ENCODE data around the gene ALDH7A1. TPM values are rescaled to one million over a fixed set of nuclear protein-coding genes. Genes with fewer than 3 reads are reported as not detected.

Gene ALDH7A1
- total RNA-seq, 1 donor from 2014 or later, result 90.6 TPM

DNA sequence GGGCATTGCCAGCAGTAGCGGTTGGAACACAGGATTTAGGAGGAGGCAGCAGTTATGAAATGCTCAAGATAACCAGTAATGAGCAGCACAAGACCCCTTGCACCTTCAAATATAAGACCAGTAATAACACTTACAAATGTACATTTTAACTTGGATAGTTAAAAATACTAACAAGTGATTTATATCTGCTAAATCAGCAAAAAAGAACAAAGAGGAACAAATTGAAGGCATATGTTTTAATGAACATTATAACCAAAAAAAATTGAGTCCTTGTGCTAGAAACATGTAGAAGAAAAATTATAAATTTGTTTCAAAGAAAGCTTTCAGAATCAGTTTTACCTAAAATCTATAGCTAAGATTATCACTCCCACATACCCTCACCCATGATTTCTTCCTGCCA is 52.0 kb downstream of the ALDH7A1 start:
- Mint-ChIP-seq H3K4me1 (ENCODE audit: low read depth, unreplicated experiment) (no peaks in the 10 kb centered on the region), H3K36me3 (ENCODE audit: low read depth, unreplicated experiment) (peaks cover 7% of the 10 kb centered on the region), H3K27ac (ENCODE audit: unreplicated experiment) (no peak overlapping the region), H3K9me3 (ENCODE audit: unreplicated experiment) (no peaks in the 10 kb centered on the region), H3K27me3 (ENCODE audit: low read depth, unreplicated experiment) (no peaks in the 10 kb centered on the region), H3K4me3 (ENCODE audit: unreplicated experiment) (no peak overlapping the region)
- peaks cover 3% of the 10 kb centered on the region for H3K4me1 ChIP-seq (ENCODE audit: insufficient read depth, low read length)
- H3K27ac ChIP-seq (ENCODE audit: low read depth, low read length), result no peak overlapping the region
- FAIRE-seq (no peak), DNase-seq (ENCODE audit: low read depth) (no peak)
- no peaks in the 10 kb centered on the region for H3K9me3 ChIP-seq (ENCODE audit: insufficient read depth, low read depth, low read length)
- no peaks in the 10 kb centered on the region for H3K79me2 ChIP-seq (ENCODE audit: insufficient read depth, low read length)
- no peak overlapping the region for H3K9ac ChIP-seq (ENCODE audit: low read length)
- no peak overlapping the region for H2AFZ ChIP-seq (ENCODE audit: low read depth, low read length)
- no peak overlapping the region for H3K4me3 ChIP-seq (ENCODE audit: insufficient read depth, low read depth, low read length)
- H3K27me3 ChIP-seq (ENCODE audit: insufficient read depth, low read length), result no peaks in the 10 kb centered on the region
- H3K36me3 ChIP-seq (ENCODE audit: insufficient read depth, low read length), result peaks cover 4% of the 10 kb centered on the region
- H3K4me2 ChIP-seq (ENCODE audit: low read length), result no peak overlapping the region
- no peaks in the 10 kb centered on the region for H4K20me1 ChIP-seq (ENCODE audit: insufficient read depth, low read length)
- TF ChIP-seq CTCF (IDR thresholded peaks at IDR 0.05; ENCODE audit: insufficient read depth, low read depth, low read length), result no peak
- TF ChIP-seq EZH2 (IDR thresholded peaks at IDR 0.05; ENCODE audit: insufficient read depth, low read length), result no peak

GRCh38 chr5:126542441-126542840 is 52.6 kb downstream of the ALDH7A1 start:
- Histone ChIP-seq H3K9ac (ENCODE audit: low read length) (no peak overlapping the region), H4K20me1 (ENCODE audit: insufficient read depth, low read length) (no peaks in the 10 kb centered on the region), H3K27ac (ENCODE audit: low read depth, low read length) (no peak overlapping the region), H3K4me1 (ENCODE audit: insufficient read depth, low read length) (peaks cover 3% of the 10 kb centered on the region), H2AFZ (ENCODE audit: low read depth, low read length) (no peak overlapping the region), H3K27me3 (ENCODE audit: insufficient read depth, low read length) (no peaks in the 10 kb centered on the region), H3K9me3 (ENCODE audit: insufficient read depth, low read depth, low read length) (no peaks in the 10 kb centered on the region), H3K4me3 (ENCODE audit: insufficient read depth, low read depth, low read length) (no peak overlapping the region), H3K36me3 (ENCODE audit: insufficient read depth, low read length) (peaks cover 3% of the 10 kb centered on the region), H3K79me2 (ENCODE audit: insufficient read depth, low read length) (no peaks in the 10 kb centered on the region), H3K4me2 (ENCODE audit: low read length) (no peak overlapping the region)
- no peak for FAIRE-seq
- no peaks in the 10 kb centered on the region for H3K27me3 Mint-ChIP-seq (ENCODE audit: low read depth, unreplicated experiment)
- peaks cover 7% of the 10 kb centered on the region for H3K36me3 Mint-ChIP-seq (ENCODE audit: low read depth, unreplicated experiment)
- no peak overlapping the region for H3K4me3 Mint-ChIP-seq (ENCODE audit: unreplicated experiment)
- no peaks in the 10 kb centered on the region for H3K9me3 Mint-ChIP-seq (ENCODE audit: unreplicated experiment)
- H3K27ac Mint-ChIP-seq (ENCODE audit: unreplicated experiment), result no peak overlapping the region
- no peak for TF ChIP-seq CTCF (IDR thresholded peaks at IDR 0.05; ENCODE audit: insufficient read depth, low read depth, low read length)
- no peak for TF ChIP-seq EZH2 (IDR thresholded peaks at IDR 0.05; ENCODE audit: insufficient read depth, low read length)
- H3K4me1 Mint-ChIP-seq (ENCODE audit: low read depth, unreplicated experiment), result no peaks in the 10 kb centered on the region
- DNase-seq (ENCODE audit: low read depth), result no peak

GRCh38 chr5:126540631-126541030 is 54.4 kb downstream of the ALDH7A1 start:
- Mint-ChIP-seq H3K9me3 (ENCODE audit: unreplicated experiment) (no peaks in the 10 kb centered on the region), H3K27ac (ENCODE audit: unreplicated experiment) (no peak overlapping the region), H3K27me3 (ENCODE audit: low read depth, unreplicated experiment) (no peaks in the 10 kb centered on the region), H3K4me1 (ENCODE audit: low read depth, unreplicated experiment) (no peaks in the 10 kb centered on the region), H3K36me3 (ENCODE audit: low read depth, unreplicated experiment) (no peaks in the 10 kb centered on the region), H3K4me3 (ENCODE audit: unreplicated experiment) (no peak overlapping the region)
- DNase-seq (ENCODE audit: low read depth), result no peak
- Histone ChIP-seq H3K27ac (ENCODE audit: low read depth, low read length) (no peak overlapping the region), H3K9me3 (ENCODE audit: insufficient read depth, low read depth, low read length) (no peaks in the 10 kb centered on the region), H3K27me3 (ENCODE audit: insufficient read depth, low read length) (no peaks in the 10 kb centered on the region), H3K9ac (ENCODE audit: low read length) (no peak overlapping the region), H3K4me3 (ENCODE audit: insufficient read depth, low read depth, low read length) (no peak overlapping the region), H3K36me3 (ENCODE audit: insufficient read depth, low read length) (no peaks in the 10 kb centered on the region), H4K20me1 (ENCODE audit: insufficient read depth, low read length) (no peaks in the 10 kb centered on the region), H3K79me2 (ENCODE audit: insufficient read depth, low read length) (no peaks in the 10 kb centered on the region), H3K4me1 (ENCODE audit: insufficient read depth, low read length) (peaks cover 3% of the 10 kb centered on the region), H2AFZ (ENCODE audit: low read depth, low read length) (no peak overlapping the region), H3K4me2 (ENCODE audit: low read length) (no peak overlapping the region)
- no peak for FAIRE-seq
- TF ChIP-seq CTCF (IDR thresholded peaks at IDR 0.05; ENCODE audit: insufficient read depth, low read depth, low read length), result no peak
- no peak for TF ChIP-seq EZH2 (IDR thresholded peaks at IDR 0.05; ENCODE audit: insufficient read depth, low read length)

Data from astrocyte (in vitro differentiated cells and primary cell).